ENCODE results near the gene GKN2. TPM values are rescaled to one million over a fixed set of nuclear protein-coding genes. Genes with fewer than 3 reads are reported as not detected.

The GKN2 gene
- total RNA-seq, 1 experiment from 2014 or later: not detected

DNA sequence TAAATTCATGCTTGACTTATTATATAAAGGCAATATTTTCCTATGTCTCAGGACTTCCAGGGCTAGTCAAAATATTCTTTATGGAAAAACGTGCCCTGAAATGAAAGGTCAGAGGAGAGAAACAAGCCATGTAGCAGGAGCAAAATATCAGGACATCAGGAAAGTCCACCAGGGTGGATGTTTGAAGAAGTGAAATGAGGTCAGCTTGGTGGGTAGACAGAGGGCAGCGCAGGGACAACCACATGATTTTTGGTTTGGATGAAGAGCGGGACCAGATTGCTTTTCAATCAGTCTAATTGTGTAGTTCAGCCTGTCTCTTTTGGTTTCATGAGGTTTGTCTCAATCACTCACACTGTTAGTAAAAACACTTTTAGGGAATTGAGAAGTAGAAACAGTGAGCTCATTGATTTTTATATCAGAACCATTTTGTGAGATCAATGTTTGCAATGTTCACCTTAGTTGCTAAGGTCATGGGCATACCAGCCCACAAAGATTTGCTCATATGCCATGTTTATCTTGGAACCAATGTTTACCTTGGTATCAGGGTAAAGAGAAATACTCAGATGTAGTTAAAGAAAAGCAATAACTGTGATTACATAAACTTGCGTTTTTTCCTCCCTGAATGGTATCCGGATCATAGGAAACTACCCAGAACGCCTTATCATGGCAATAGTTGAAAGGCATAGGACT lies 32.1 kb downstream of the GKN2 start:
- Histone ChIP-seq H2BK20ac (ENCODE audit: low read depth, low read length, poor library complexity, severe bottlenecking) (no peak overlapping the region), H2BK15ac (ENCODE audit: low read depth, low read length) (no peak overlapping the region), H4K91ac (ENCODE audit: insufficient read length, low read depth, low read length) (no peak overlapping the region), H3K9ac (ENCODE audit: extremely low read depth, insufficient read length, low read length) (no peak overlapping the region), H3K23ac (ENCODE audit: insufficient read length, low read depth, low read length) (no peak overlapping the region), H3K4me2 (ENCODE audit: insufficient read depth, insufficient read length, low read length) (no peak overlapping the region), H3K4me1 (ENCODE audit: insufficient read depth, low read length) (no peaks in the 10 kb centered on the region), H3K56ac (ENCODE audit: insufficient read length, low read depth, low read length) (no peak overlapping the region), H4K8ac (replicated peaks; ENCODE audit: insufficient read length, low read depth, low read length) (no peak overlapping the region), H3K4ac (ENCODE audit: low read depth, low read length) (no peak overlapping the region), H2BK12ac (ENCODE audit: insufficient read length, low read depth, low read length) (no peak overlapping the region), H3K27me3 (ENCODE audit: insufficient read depth, low read length) (no peaks in the 10 kb centered on the region), H2AK5ac (ENCODE audit: insufficient read length, low read length) (no peak overlapping the region), H3K79me2 (ENCODE audit: insufficient read depth, low read length) (no peaks in the 10 kb centered on the region), H3K79me1 (ENCODE audit: insufficient read depth, low read depth, low read length, poor library complexity, severe bottlenecking) (no peaks in the 10 kb centered on the region), H3T11ph (ENCODE audit: low read length) (no peak overlapping the region), H4K5ac (ENCODE audit: insufficient read length, low read depth, low read length) (no peak overlapping the region), H2BK120ac (ENCODE audit: low read depth, low read length, poor library complexity, severe bottlenecking) (no peak overlapping the region), H4K20me1 (ENCODE audit: control insufficient read depth, insufficient read depth, insufficient read length) (no peaks in the 10 kb centered on the region), H3K14ac (ENCODE audit: insufficient read depth, low read length) (no peak overlapping the region), H3K9me3 (ENCODE audit: control insufficient read depth, low read depth, low read length) (no peaks in the 10 kb centered on the region), H2BK5ac (ENCODE audit: insufficient read length, low read length) (no peak overlapping the region), H3K18ac (ENCODE audit: insufficient read length, low read depth, low read length) (no peak overlapping the region), H3K23me2 (ENCODE audit: insufficient read length, low read depth, low read length, poor library complexity, severe bottlenecking) (no peaks in the 10 kb centered on the region), H3K27ac (ENCODE audit: insufficient read length, low read depth, low read length) (no peak overlapping the region), H2AFZ (ENCODE audit: low read length) (no peak overlapping the region)
- no peaks in the 10 kb centered on the region for H3K36me3 Mint-ChIP-seq (ENCODE audit: insufficient read depth in 1 of 3, low read depth in 3 of 3)
- no peak overlapping the region for H3K4me3 Mint-ChIP-seq
- H3K27ac Mint-ChIP-seq: no peak overlapping the region
- peaks cover 5 to 10% of the 10 kb centered on the region in 2 experiments for H3K4me1 Mint-ChIP-seq
- H3K9me3 Mint-ChIP-seq: no peaks in the 10 kb centered on the region
- no peak for DNase-seq
- H3K27me3 Mint-ChIP-seq (ENCODE audit: low read depth): peaks cover 2% of the 10 kb centered on the region
- TF ChIP-seq, protein P1, sequence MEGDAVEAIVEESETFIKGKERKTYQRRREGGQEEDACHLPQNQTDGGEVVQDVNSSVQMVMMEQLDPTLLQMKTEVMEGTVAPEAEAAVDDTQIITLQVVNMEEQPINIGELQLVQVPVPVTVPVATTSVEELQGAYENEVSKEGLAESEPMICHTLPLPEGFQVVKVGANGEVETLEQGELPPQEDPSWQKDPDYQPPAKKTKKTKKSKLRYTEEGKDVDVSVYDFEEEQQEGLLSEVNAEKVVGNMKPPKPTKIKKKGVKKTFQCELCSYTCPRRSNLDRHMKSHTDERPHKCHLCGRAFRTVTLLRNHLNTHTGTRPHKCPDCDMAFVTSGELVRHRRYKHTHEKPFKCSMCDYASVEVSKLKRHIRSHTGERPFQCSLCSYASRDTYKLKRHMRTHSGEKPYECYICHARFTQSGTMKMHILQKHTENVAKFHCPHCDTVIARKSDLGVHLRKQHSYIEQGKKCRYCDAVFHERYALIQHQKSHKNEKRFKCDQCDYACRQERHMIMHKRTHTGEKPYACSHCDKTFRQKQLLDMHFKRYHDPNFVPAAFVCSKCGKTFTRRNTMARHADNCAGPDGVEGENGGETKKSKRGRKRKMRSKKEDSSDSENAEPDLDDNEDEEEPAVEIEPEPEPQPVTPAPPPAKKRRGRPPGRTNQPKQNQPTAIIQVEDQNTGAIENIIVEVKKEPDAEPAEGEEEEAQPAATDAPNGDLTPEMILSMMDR (conservative IDR thresholded peaks at IDR 0.05): no peak
- whole genome bisulfite sequencing (ENCODE audit: extremely low coverage, insufficient read length, low lambda C conversion rate): no CpG with 5 or more reads among the region's 6 CpGs

Measured in H9 (cell line).